HG03103 (cell line): ENCODE measurements around the gene LPIN2.
"Not testable (repeated sequence)": the region's sequence is repeated elsewhere in the genome, so short reads cannot be mapped to it uniquely, and the experiment has no call there.

Experiments used
- ATAC-seq: cut with Tn5 transposase; IDR thresholded peaks from one replicate; pipeline ENCODE4 v1.9.1; 2021; ENCODE audit warnings: low read depth; ENCODE audit not compliant: unreplicated experiment

LPIN2 gene

GRCh38 chr18:3008541-3008940 lies 4.4 kb downstream of the LPIN2 start:
- ATAC-seq, result no peak

- no peak for ATAC-seq
These were observed 5.5 kb downstream of the LPIN2 start for GRCh38 chr18:3007491-3007890.

- ATAC-seq, result no peak
These were observed 7.5 kb downstream of the LPIN2 start for GRCh38 chr18:3005462-3005861.

GRCh38 chr18:3003766-3004165 lies 9.2 kb downstream of the LPIN2 start:
- ATAC-seq, result not testable (repeated sequence)

GRCh38 chr18:3002732-3003131 lies 10.2 kb downstream of the LPIN2 start:
- ATAC-seq, result no peak

- no peak for ATAC-seq
These were observed 14.3 kb downstream of the LPIN2 start for GRCh38 chr18:2998644-2999043.

- ATAC-seq, result no peak
These were observed 14.9 kb downstream of the LPIN2 start for GRCh38 chr18:2997846-2998564.

- no peak for ATAC-seq
These were observed 15.5 kb downstream of the LPIN2 start for GRCh38 chr18:2997429-2997828.

- peak; percentile 67 for ATAC-seq
These were observed 18.1 kb downstream of the LPIN2 start for GRCh38 chr18:2994603-2995432.

GRCh38 chr18:2994020-2994589 lies 18.8 kb downstream of the LPIN2 start:
- ATAC-seq, result no peak

- no peak for ATAC-seq
These were observed 19.7 kb downstream of the LPIN2 start for GRCh38 chr18:2992995-2993877.

GRCh38 chr18:2990956-2991640 lies 21.8 kb downstream of the LPIN2 start:
- no peak for ATAC-seq

- ATAC-seq, result no peak
These were observed 24.8 kb downstream of the LPIN2 start for GRCh38 chr18:2987876-2988790.

GRCh38 chr18:2986150-2986865 lies 26.6 kb downstream of the LPIN2 start:
- ATAC-seq, result no peak

- ATAC-seq, result peak; percentile 44
These were observed 27.3 kb downstream of the LPIN2 start for GRCh38 chr18:2985628-2986027.

- ATAC-seq, result no peak
These were observed 28.2 kb downstream of the LPIN2 start for GRCh38 chr18:2984703-2985261.

GRCh38 chr18:2984091-2984490 lies 28.9 kb downstream of the LPIN2 start:
- ATAC-seq, result no peak

- no peak for ATAC-seq
These were observed 29.6 kb downstream of the LPIN2 start for GRCh38 chr18:2983296-2983695.
